SW 1271 (cell line): Measurements from ENCODE around the gene MDFIC.

Experiments used
- DNase-seq, 2 experiments: peaks; one replicate each; lab custom pipeline; 2025; lab: John Stamatoyannopoulos, UW

The MDFIC gene

GRCh38 chr7:114928060-114928459, 6.2 kb downstream of the MDFIC start:
- DNase-seq: no peak

- no peak for DNase-seq
Observed at GRCh38 chr7:114929570-114929969, 7.7 kb downstream of the MDFIC start.

- no peak for DNase-seq
Observed at GRCh38 chr7:114930107-114930661, 8.3 kb downstream of the MDFIC start.

- no peak for DNase-seq
Observed at GRCh38 chr7:114930829-114931655, 9.1 kb downstream of the MDFIC start.

- DNase-seq: no peak
Observed at GRCh38 chr7:114931656-114932011, 9.7 kb downstream of the MDFIC start.

- DNase-seq: no peak
Observed at GRCh38 chr7:114932991-114933390, 11.1 kb downstream of the MDFIC start.

GRCh38 chr7:114933658-114934057, 11.8 kb downstream of the MDFIC start:
- no peak for DNase-seq

- DNase-seq: no peak
Observed at GRCh38 chr7:114934086-114934485, 12.2 kb downstream of the MDFIC start.

- DNase-seq: no peak
Observed at GRCh38 chr7:114934713-114935112, 12.8 kb downstream of the MDFIC start.

- no peak for DNase-seq
Observed at GRCh38 chr7:114936471-114936870, 14.6 kb downstream of the MDFIC start.

GRCh38 chr7:114937446-114937845, 15.6 kb downstream of the MDFIC start:
- DNase-seq: no peak

- no peak for DNase-seq
Observed at GRCh38 chr7:114938785-114939184, 16.9 kb downstream of the MDFIC start.

- DNase-seq: no peak
Observed at GRCh38 chr7:114939484-114940097, 17.7 kb downstream of the MDFIC start.

GRCh38 chr7:114940220-114940619, 18.3 kb downstream of the MDFIC start:
- no peak for DNase-seq

GRCh38 chr7:114941692-114942091, 19.8 kb downstream of the MDFIC start:
- DNase-seq: no peak

GRCh38 chr7:114942446-114943175, 20.7 kb downstream of the MDFIC start:
- DNase-seq: no peak

GRCh38 chr7:114943530-114943929, 21.6 kb downstream of the MDFIC start:
- DNase-seq: no peak

GRCh38 chr7:114943953-114944744, 22.3 kb downstream of the MDFIC start:
- no peak for DNase-seq

GRCh38 chr7:114944745-114945625, 23.1 kb downstream of the MDFIC start:
- DNase-seq: no peak

GRCh38 chr7:114949231-114949630, 27.3 kb downstream of the MDFIC start:
- no peak for DNase-seq

GRCh38 chr7:114952296-114952695, 30.4 kb downstream of the MDFIC start:
- no peak for DNase-seq
